AG08395 (cell line): Measurements from ENCODE around the gene SEMA5A.
"Not testable (repeated sequence)": the region's sequence is repeated elsewhere in the genome, so short reads cannot be mapped to it uniquely, and the experiment has no call there.

Source experiments
- DNase-seq: peaks from one replicate; pipeline ENCODE4 v3.0.0; 2012; ENCODE audit warnings: mixed read lengths, low spot score

Gene SEMA5A

GRCh38 chr5:9440517-9440916, 105.4 kb downstream of the SEMA5A start:
- peak; percentile 59 for DNase-seq

- DNase-seq: no peak
These were observed 106.2 kb downstream of the SEMA5A start for GRCh38 chr5:9439531-9440292.

GRCh38 chr5:9438596-9439354, 107.1 kb downstream of the SEMA5A start:
- DNase-seq: no peak

GRCh38 chr5:9437741-9438240, 108.1 kb downstream of the SEMA5A start:
- DNase-seq: peak; percentile 34

- DNase-seq: no peak
These were observed 114.2 kb downstream of the SEMA5A start for GRCh38 chr5:9431496-9432258.

GRCh38 chr5:9431151-9431495, 114.8 kb downstream of the SEMA5A start:
- DNase-seq: no peak

GRCh38 chr5:9430306-9430705, 115.6 kb downstream of the SEMA5A start:
- DNase-seq: no peak

GRCh38 chr5:9429691-9430215, 116.1 kb downstream of the SEMA5A start:
- DNase-seq: no peak

GRCh38 chr5:9428272-9428671, 117.6 kb downstream of the SEMA5A start:
- DNase-seq: no peak

- no peak for DNase-seq
These were observed 120.2 kb downstream of the SEMA5A start for GRCh38 chr5:9425710-9426109.

GRCh38 chr5:9423571-9423970, 122.3 kb downstream of the SEMA5A start:
- peak; percentile 51 for DNase-seq

GRCh38 chr5:9421884-9422283, 124.0 kb downstream of the SEMA5A start:
- DNase-seq: no peak

- DNase-seq: no peak
These were observed 126.1 kb downstream of the SEMA5A start for GRCh38 chr5:9419794-9420193.

GRCh38 chr5:9415566-9415965, 130.3 kb downstream of the SEMA5A start:
- DNase-seq: no peak

GRCh38 chr5:9415091-9415490, 130.8 kb downstream of the SEMA5A start:
- DNase-seq: no peak

- no peak for DNase-seq
These were observed 134.7 kb downstream of the SEMA5A start for GRCh38 chr5:9411142-9411541.

- DNase-seq: no peak
These were observed 136.4 kb downstream of the SEMA5A start for GRCh38 chr5:9409413-9409960.

GRCh38 chr5:9408964-9409363, 136.9 kb downstream of the SEMA5A start:
- no peak for DNase-seq

GRCh38 chr5:9405196-9405754, 140.6 kb downstream of the SEMA5A start:
- DNase-seq: no peak

GRCh38 chr5:9401786-9402472, 143.9 kb downstream of the SEMA5A start:
- DNase-seq: peak; percentile 8

GRCh38 chr5:9399783-9400182, 146.1 kb downstream of the SEMA5A start:
- not testable (repeated sequence) for DNase-seq
